HG03571 (cell line): ENCODE measurements around the gene CHAT.
"Not testable (repeated sequence)": the region's sequence is repeated elsewhere in the genome, so short reads cannot be mapped to it uniquely, and the experiment has no call there.

ENCODE experiments used
- ATAC-seq: cut with Tn5 transposase; IDR thresholded peaks from one replicate; pipeline ENCODE4 v1.9.1; 2021; ENCODE audit not compliant: unreplicated experiment

Gene CHAT

GRCh38 chr10:49679480-49679893 lies 65.7 kb downstream of the CHAT start, which contains the start of gene C10orf53:
TSS of gene C10orf53 (plus strand) at chr10:49679651. CDS start at chr10:49679698, 47 bp downstream.
- no peak for ATAC-seq

- not testable (repeated sequence) for ATAC-seq
These were observed 68.6 kb downstream of the CHAT start for GRCh38 chr10:49682449-49682848.

GRCh38 chr10:49682879-49683278 lies 69.0 kb downstream of the CHAT start:
- no peak for ATAC-seq

GRCh38 chr10:49686651-49687050 lies 72.8 kb downstream of the CHAT start:
- no peak for ATAC-seq

- ATAC-seq = no peak
These were observed 74.5 kb downstream of the CHAT start for GRCh38 chr10:49688261-49688846.

GRCh38 chr10:49688920-49689319 lies 75.1 kb downstream of the CHAT start:
- ATAC-seq = no peak

GRCh38 chr10:49689882-49690510 lies 76.2 kb downstream of the CHAT start:
- ATAC-seq = no peak

- no peak for ATAC-seq
These were observed 77.0 kb downstream of the CHAT start for GRCh38 chr10:49690698-49691356.

- ATAC-seq = no peak
These were observed 77.8 kb downstream of the CHAT start for GRCh38 chr10:49691588-49691987.

GRCh38 chr10:49694466-49694865 lies 80.6 kb downstream of the CHAT start:
- ATAC-seq = no peak

- no peak for ATAC-seq
These were observed 82.5 kb downstream of the CHAT start for GRCh38 chr10:49696311-49696710.

- no peak for ATAC-seq
These were observed 84.8 kb downstream of the CHAT start for GRCh38 chr10:49698679-49699078.

GRCh38 chr10:49700211-49700610 lies 86.4 kb downstream of the CHAT start:
- ATAC-seq = no peak

GRCh38 chr10:49700997-49701396 lies 87.2 kb downstream of the CHAT start:
- no peak for ATAC-seq

GRCh38 chr10:49707585-49707984 lies 93.7 kb downstream of the CHAT start:
- no peak for ATAC-seq

- ATAC-seq = no peak
These were observed 96.1 kb downstream of the CHAT start for GRCh38 chr10:49709934-49710333.

GRCh38 chr10:49710966-49711365 lies 97.1 kb downstream of the CHAT start:
- no peak for ATAC-seq

- ATAC-seq = no peak
These were observed 97.6 kb downstream of the CHAT start for GRCh38 chr10:49711481-49711880.

- no peak for ATAC-seq
These were observed 99.4 kb downstream of the CHAT start for GRCh38 chr10:49713266-49713665.
